ENCODE results near the gene MICAL1. TPM values are rescaled to one million over a fixed set of nuclear protein-coding genes. Genes with fewer than 3 reads are reported as not detected.

Gene MICAL1
- total RNA-seq, 1 experiment from 2014 or later = 92.9 TPM

GRCh38 chr6:109441069-109441816 is 14.3 kb downstream of the MICAL1 start:
- Histone ChIP-seq H2BK15ac (ENCODE audit: low read depth, low read length) (no peak overlapping the region), H3K4ac (ENCODE audit: low read depth, low read length) (no peak overlapping the region), H3K79me1 (ENCODE audit: insufficient read depth, low read depth, low read length, poor library complexity, severe bottlenecking) (no peaks in the 10 kb centered on the region), H4K5ac (ENCODE audit: insufficient read length, low read depth, low read length) (no peak overlapping the region), H3K79me2 (ENCODE audit: insufficient read depth, low read length) (no peaks in the 10 kb centered on the region), H3K4me2 (ENCODE audit: insufficient read depth, insufficient read length, low read length) (peak overlapping the region; percentile 85), H2AFZ (ENCODE audit: low read length) (no peak overlapping the region), H3K9ac (ENCODE audit: extremely low read depth, insufficient read length, low read length) (peak overlapping the region; percentile 6), H3K27me3 (ENCODE audit: insufficient read depth, low read length) (no peaks in the 10 kb centered on the region), H3K4me1 (ENCODE audit: insufficient read depth, low read length) (peaks cover 3% of the 10 kb centered on the region; the same call in 1 of the 2 replicates), H3K56ac (ENCODE audit: insufficient read length, low read depth, low read length) (no peak overlapping the region), H3K27ac (ENCODE audit: insufficient read length, low read depth, low read length) (no peak overlapping the region), H3K23me2 (ENCODE audit: insufficient read length, low read depth, low read length, poor library complexity, severe bottlenecking) (peaks cover 14% of the 10 kb centered on the region), H2BK5ac (ENCODE audit: insufficient read length, low read length) (no peak overlapping the region), H2BK20ac (ENCODE audit: low read depth, low read length, poor library complexity, severe bottlenecking) (no peak overlapping the region), H3K23ac (ENCODE audit: insufficient read length, low read depth, low read length) (no peak overlapping the region), H2BK120ac (ENCODE audit: low read depth, low read length, poor library complexity, severe bottlenecking) (no peak overlapping the region), H4K8ac (replicated peaks; ENCODE audit: insufficient read length, low read depth, low read length) (no peak overlapping the region), H3K18ac (ENCODE audit: insufficient read length, low read depth, low read length) (peak overlapping the region; percentile 73), H2AK5ac (ENCODE audit: insufficient read length, low read length) (no peak overlapping the region), H3K9me3 (ENCODE audit: control insufficient read depth, low read depth, low read length) (no peaks in the 10 kb centered on the region), H4K20me1 (ENCODE audit: control insufficient read depth, insufficient read depth, insufficient read length) (no peaks in the 10 kb centered on the region), H3T11ph (ENCODE audit: low read length) (no peak overlapping the region), H4K91ac (ENCODE audit: insufficient read length, low read depth, low read length) (no peak overlapping the region), H2BK12ac (ENCODE audit: insufficient read length, low read depth, low read length) (no peak overlapping the region), H3K14ac (ENCODE audit: insufficient read depth, low read length) (peak overlapping the region; percentile 79)
- Mint-ChIP-seq H3K9me3 (no peaks in the 10 kb centered on the region), H3K27me3 (ENCODE audit: low read depth) (peaks cover 10% of the 10 kb centered on the region), H3K27ac (peak overlapping the region; percentile 72 to 98 (median 96); a peak in 4 of 7 replicates), H3K4me1 (peaks cover 17 to 19% of the 10 kb centered on the region in 2 experiments), H3K36me3 (ENCODE audit: insufficient read depth in 1 of 3, low read depth in 3 of 3) (peaks cover 18 to 41% (median 39%) of the 10 kb centered on the region in 3 experiments), H3K4me3 (peak overlapping the region; percentile 94 to 97)
- peak; percentile 33; the same call in 2 of the 3 replicates for TF ChIP-seq CTCF (conservative IDR thresholded peaks at IDR 0.05)
- no CpG with 5 or more reads among the region's 31 CpGs for WGBS (ENCODE audit: extremely low coverage, insufficient read length, low lambda C conversion rate)
- peak; percentile 73 for DNase-seq

All from H9 (cell line).